C4-2B (cell line): ENCODE data around the gene SYS1.

Experiments
- H3K27ac ChIP-seq: fragments of 450-650 bp; 2 replicates; pipeline ENCODE4 v1.5.1; 2017
- ZFX ChIP-seq: fragments of 450-650 bp; IDR thresholded peaks from 2 replicates; pipeline ENCODE4 v1.6.1; 2017
- TF ChIP-seq, protein P1 (sequence below): fragments of 450-650 bp; conservative IDR thresholded peaks from 2 replicates; pipeline ENCODE4 v1.5.1; 2017; ENCODE audit warnings: mild to moderate bottlenecking

SYS1 gene

DNA sequence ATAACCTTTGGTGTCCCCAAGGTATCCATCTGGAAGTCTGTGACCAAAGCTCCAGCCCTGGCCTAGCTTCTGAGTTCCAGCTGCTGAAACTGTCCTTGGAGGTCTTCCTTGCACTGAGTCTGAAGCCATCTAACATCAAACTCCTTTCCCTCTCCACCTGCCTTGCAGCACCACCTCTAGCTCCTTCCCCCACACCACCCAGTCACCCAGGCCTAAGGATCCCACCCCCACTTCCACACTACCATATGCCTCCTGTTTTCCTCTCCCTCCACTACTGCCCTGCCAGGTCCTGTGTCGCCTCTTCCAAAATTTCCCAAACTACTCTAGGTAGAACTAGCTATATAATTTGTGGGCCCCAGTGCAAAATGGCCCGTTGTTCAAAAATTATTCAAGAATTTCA, 44.0 kb upstream of the SYS1 start:
- no peak overlapping the region for H3K27ac ChIP-seq
- TF ChIP-seq, protein P1, sequence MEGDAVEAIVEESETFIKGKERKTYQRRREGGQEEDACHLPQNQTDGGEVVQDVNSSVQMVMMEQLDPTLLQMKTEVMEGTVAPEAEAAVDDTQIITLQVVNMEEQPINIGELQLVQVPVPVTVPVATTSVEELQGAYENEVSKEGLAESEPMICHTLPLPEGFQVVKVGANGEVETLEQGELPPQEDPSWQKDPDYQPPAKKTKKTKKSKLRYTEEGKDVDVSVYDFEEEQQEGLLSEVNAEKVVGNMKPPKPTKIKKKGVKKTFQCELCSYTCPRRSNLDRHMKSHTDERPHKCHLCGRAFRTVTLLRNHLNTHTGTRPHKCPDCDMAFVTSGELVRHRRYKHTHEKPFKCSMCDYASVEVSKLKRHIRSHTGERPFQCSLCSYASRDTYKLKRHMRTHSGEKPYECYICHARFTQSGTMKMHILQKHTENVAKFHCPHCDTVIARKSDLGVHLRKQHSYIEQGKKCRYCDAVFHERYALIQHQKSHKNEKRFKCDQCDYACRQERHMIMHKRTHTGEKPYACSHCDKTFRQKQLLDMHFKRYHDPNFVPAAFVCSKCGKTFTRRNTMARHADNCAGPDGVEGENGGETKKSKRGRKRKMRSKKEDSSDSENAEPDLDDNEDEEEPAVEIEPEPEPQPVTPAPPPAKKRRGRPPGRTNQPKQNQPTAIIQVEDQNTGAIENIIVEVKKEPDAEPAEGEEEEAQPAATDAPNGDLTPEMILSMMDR, result no peak
- TF ChIP-seq ZFX, result no peak

DNA sequence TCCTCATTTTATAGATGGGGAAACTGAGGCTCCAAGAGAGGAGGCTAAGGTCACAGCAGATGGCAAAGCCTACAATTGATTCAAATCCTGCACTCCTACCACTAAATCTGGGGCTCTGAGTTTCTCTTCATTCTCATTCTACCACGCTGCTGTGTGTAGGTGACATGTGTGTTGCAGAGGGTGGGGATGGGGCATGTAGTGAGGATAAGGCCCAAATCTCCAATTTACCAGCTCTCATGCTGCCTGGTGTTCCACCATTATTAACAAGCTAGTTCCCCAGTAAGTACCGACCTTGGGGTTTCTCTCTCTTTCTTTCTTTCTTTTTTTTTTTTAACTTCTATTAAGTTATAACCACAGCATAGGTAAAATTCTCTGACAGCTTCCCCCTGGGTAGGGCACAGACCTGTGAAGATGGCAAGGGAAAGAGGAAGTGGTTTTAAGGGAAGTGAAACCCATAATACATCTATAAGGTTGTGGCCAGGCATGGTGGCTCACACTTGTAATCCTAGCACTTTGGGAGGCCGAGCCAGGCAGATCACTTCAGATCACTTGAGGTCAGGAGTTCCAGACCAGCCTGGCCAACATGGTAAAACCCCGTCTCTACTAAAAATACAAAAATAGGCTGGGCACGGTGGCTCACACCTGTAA, 41.9 kb upstream of the SYS1 start:
- no peak for TF ChIP-seq ZFX
- TF ChIP-seq, protein P1, result no peak
- H3K27ac ChIP-seq, result peak overlapping the region; percentile 1; the same call in 1 of the 2 replicates

DNA sequence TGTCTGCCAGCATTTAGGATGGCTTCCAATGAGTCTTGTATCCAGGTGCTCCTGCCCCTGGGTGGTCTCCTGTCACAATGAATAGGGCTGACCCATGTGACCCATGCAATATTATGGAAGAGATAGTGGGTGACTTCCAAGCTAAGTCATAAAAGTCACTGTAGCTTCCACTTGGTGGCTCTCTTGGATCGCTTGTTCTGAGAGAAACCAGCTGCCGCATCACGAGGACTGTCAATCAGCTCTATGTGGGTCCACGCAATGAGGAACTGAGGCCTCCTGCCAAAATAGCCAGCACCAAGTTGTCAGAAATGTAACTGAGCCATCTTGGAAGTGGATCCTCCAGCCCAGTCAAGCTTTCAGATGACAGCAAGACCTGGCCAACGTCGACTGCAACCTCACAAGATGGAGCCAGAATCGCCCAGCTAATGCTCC, 40.0 kb upstream of the SYS1 start:
- TF ChIP-seq, protein P1, result peak; percentile 51
- TF ChIP-seq ZFX, result no peak
- no peak overlapping the region for H3K27ac ChIP-seq

DNA sequence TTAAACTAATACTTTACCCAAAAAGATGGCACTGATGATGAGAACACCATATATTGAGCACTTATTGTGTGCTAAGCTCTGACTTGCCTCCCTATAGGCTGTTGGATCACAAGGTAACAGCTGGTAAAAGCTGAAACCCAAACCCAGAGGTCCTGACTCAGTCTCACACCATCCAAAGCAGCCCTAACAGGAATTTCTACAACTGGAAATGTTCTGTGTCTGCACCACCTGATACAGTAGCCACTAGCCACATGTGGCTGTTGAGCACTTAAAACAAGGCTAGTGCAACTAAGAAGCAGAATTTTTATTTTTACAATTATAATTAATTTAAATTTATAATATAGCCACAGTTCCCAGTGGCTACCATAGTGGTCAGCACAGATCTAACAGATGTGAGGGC, 39.2 kb upstream of the SYS1 start:
- no peak for TF ChIP-seq ZFX
- TF ChIP-seq, protein P1, result no peak
- no peak overlapping the region for H3K27ac ChIP-seq

DNA sequence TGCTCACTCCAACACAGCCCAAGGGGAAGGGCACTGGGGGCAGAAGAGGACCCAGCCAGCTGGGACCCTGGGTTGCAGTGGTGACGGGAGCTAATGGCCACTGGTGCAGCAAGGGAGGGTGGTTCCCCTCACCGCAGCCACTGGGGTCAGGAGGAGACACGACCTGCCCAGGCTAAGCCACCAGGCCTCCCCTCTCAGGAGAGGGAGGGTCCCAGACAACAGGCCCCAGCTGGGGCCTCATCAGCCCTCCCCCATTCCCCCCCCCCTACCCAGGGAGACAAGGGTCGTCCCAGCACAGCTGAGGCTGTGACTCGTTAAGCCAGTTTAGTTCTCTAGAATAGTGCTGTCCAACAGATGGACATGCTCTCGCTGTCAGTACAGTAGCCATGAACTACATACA, 37.6 kb upstream of the SYS1 start:
- H3K27ac ChIP-seq, result no peak overlapping the region
- no peak for TF ChIP-seq ZFX
- TF ChIP-seq, protein P1, result no peak

DNA sequence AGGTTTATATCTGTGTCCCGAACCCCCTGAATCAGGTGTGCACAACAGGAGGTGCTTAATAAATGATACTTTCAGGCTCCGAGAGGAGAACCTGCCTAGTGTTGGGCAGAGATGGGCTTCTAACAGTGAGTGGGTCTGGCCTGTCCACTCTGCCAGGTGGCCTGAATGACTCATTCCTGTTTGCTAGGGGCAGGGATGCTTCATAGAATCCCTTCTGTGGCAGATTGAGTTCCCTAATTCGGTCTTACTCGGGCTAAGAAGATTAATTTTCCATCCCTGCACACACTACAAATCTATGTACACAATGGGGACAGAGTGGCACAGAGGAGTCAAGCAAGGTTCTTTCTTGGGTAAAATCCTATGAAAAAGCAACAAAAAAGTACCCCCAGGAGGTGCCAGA, 34.5 kb upstream of the SYS1 start:
- TF ChIP-seq, protein P1, result no peak
- TF ChIP-seq ZFX, result no peak
- H3K27ac ChIP-seq, result peak overlapping the region; percentile 44

DNA sequence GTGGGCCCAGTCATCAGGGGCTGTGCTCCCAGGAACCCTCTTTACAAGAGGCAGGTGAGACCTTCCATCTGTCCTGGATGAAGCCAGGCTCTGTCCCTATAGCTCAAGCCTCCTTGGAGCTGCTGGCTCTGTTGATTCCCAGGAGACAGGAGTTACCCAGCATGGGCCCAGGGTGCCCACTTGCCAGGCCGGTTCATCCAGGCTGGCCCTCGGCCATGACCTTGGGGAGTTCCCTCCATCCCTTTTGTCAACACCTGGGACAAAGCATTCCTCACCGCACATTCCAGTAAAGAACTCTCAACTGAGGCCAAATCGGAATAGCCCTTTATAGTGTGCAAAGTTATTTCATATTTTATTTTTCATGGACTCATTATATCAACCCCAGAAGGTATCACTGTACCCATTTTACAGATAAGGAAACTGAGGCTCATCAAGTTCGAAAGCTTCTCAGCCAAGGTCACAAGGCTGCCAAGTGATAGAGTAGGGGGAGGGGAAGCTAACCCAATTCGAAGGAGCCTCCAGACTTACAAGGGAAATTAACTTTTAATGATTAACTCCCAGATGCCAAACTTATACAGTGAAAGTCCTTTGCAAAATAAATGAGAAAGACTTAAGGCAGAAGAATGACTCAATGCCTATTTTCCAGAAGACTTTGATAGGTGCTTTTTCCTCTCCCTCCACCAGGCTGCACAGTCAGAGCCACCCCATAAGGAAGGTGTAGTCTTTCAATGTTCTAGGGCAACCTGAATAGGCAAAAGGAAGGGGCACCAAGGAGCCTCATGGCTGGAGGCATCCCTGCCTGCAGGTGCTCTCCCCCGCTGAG, 33.2 kb upstream of the SYS1 start:
- TF ChIP-seq ZFX, result no peak
- TF ChIP-seq, protein P1, result no peak
- peak overlapping the region; percentile 44 for H3K27ac ChIP-seq
